ENCODE data around the gene TPBGL. TPM values are rescaled to one million over a fixed set of nuclear protein-coding genes. Genes with fewer than 3 reads are reported as not detected.
A peak's percentile ranks its signal among the peaks of the same experiment; 100 is the strongest.

TPBGL gene
- total and polyA plus RNA-seq, 4 donors, result 0.11 to 0.58 (median 0.33) TPM

DNA sequence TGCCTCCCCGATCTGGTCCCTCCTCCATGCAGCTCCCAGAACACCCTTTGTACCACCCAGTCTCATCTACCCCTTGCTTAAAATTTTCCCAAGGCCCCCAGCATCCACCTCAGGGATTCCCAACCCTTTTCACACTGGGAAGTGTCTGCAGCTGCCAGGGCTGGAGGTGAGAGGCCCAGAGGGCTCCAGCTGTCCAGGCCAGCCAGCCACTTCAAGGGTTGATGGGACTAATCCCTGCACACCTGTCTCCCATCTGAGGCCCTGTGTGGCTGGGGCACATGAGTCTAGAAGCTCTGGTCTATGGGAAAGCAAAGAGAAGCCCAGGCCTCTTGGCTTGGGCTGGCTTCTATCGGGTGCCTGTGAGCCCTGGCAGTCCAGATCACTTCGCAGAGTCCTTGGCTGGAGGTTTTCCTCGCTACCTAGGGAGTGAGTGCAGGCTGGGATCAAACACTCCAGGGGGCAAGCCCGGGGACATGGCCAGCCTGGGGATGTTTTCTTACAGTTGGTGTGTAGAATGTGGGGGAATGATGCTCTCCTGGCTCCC lies 41.1 kb upstream of the TPBGL start:
- ATAC-seq (ENCODE audit: insufficient read depth, low FRiP score) (no peak), DNase-seq (no peak)
- Histone ChIP-seq H3K9ac (ENCODE audit: insufficient read depth in 1 of 2, low read length in 2 of 2) (no peak overlapping the region), H3K36me3 (ENCODE audit: control insufficient read depth in 4 of 4, insufficient read depth in 4 of 4, low read length in 4 of 4) (peaks cover 0 to 21% (median 0%) of the 10 kb centered on the region in 4 donors), H3K27ac (ENCODE audit: low read depth in 1 of 2, low read length in 1 of 2) (no peak overlapping the region), H3K27me3 (ENCODE audit: control insufficient read depth in 3 of 3, insufficient read depth in 3 of 3, low read length in 2 of 3) (no peaks in the 10 kb centered on the region), H3K9me3 (ENCODE audit: control insufficient read depth in 4 of 4, insufficient read depth in 3 of 4, low read length in 3 of 4) (no peaks in the 10 kb centered on the region), H3K4me3 (no peak overlapping the region), H3K4me1 (ENCODE audit: control insufficient read depth in 5 of 5, insufficient read depth in 5 of 5, low read length in 5 of 5) (peaks cover 0 to 8% (median 0%) of the 10 kb centered on the region in 5 donors)
- TF ChIP-seq, protein P1, sequence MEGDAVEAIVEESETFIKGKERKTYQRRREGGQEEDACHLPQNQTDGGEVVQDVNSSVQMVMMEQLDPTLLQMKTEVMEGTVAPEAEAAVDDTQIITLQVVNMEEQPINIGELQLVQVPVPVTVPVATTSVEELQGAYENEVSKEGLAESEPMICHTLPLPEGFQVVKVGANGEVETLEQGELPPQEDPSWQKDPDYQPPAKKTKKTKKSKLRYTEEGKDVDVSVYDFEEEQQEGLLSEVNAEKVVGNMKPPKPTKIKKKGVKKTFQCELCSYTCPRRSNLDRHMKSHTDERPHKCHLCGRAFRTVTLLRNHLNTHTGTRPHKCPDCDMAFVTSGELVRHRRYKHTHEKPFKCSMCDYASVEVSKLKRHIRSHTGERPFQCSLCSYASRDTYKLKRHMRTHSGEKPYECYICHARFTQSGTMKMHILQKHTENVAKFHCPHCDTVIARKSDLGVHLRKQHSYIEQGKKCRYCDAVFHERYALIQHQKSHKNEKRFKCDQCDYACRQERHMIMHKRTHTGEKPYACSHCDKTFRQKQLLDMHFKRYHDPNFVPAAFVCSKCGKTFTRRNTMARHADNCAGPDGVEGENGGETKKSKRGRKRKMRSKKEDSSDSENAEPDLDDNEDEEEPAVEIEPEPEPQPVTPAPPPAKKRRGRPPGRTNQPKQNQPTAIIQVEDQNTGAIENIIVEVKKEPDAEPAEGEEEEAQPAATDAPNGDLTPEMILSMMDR (IDR thresholded peaks at IDR 0.05; ENCODE audit: control extremely low read depth, extremely low read depth), result no peak
- WGBS, 2 donors, result 84 to 92% methylated on average over 5 of the region's 5 CpGs

DNA sequence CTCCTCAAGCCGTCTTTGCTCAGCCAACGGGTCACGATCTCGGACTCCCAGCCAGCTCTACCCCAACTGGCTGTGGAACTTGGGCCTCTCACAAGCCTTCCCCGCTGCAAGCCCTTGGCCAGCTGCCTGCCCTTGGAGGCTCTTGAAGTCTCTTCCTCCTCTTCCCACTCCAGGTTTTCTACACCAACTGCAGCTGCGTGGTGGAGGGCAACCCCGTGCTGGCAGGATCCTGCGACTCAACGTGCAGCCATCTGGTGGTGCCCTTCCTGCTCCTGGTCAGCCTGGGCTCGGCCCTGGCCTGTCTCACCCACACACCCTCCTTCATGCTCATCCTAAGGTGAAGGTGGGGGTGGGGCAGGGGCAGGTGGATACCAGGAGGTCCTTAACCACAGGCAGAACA lies 40.5 kb upstream of the TPBGL start:
- 62 to 76% methylated on average over 10 of the region's 10 CpGs for WGBS, 2 donors
- Histone ChIP-seq H3K9me3 (ENCODE audit: control insufficient read depth in 4 of 4, insufficient read depth in 3 of 4, low read length in 3 of 4) (no peaks in the 10 kb centered on the region), H3K9ac (ENCODE audit: insufficient read depth in 1 of 2, low read length in 2 of 2) (no peak overlapping the region), H3K4me3 (no peak overlapping the region), H3K4me1 (ENCODE audit: control insufficient read depth in 5 of 5, insufficient read depth in 5 of 5, low read length in 5 of 5) (peaks cover 0 to 8% (median 0%) of the 10 kb centered on the region in 5 donors), H3K36me3 (ENCODE audit: control insufficient read depth in 4 of 4, insufficient read depth in 4 of 4, low read length in 4 of 4) (peaks cover 0 to 21% (median 0%) of the 10 kb centered on the region in 4 donors), H3K27ac (ENCODE audit: low read depth in 1 of 2, low read length in 1 of 2) (peak overlapping the region in 1 of 2 donors; percentile 27), H3K27me3 (ENCODE audit: control insufficient read depth in 3 of 3, insufficient read depth in 3 of 3, low read length in 2 of 3) (no peaks in the 10 kb centered on the region)
- DNase-seq, result no peak
- TF ChIP-seq, protein P1 (IDR thresholded peaks at IDR 0.05; ENCODE audit: control extremely low read depth, extremely low read depth), result no peak
- no peak for ATAC-seq (ENCODE audit: insufficient read depth, low FRiP score)

DNA sequence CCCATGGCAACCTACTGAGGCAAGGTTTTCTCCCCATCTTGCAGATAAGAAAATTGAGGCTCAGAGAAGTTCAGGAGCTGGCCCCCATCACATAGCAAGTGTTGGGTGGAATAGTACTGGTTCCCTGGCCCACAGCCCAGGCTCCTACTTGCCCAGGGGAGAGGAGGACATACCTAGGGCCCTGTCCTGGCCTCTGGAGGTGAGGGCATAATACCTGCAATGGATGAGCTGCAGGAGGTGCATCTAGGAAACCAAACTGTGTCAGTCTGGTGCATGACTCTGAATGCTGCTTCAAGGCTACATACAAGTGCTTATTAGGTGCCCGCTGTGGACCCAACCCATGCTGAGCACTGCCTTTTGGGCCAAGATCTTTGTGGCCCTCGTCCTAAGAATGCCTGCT lies 40.0 kb upstream of the TPBGL start:
- Histone ChIP-seq H3K9me3 (ENCODE audit: control insufficient read depth in 4 of 4, insufficient read depth in 3 of 4, low read length in 3 of 4) (no peaks in the 10 kb centered on the region), H3K27me3 (ENCODE audit: control insufficient read depth in 3 of 3, insufficient read depth in 3 of 3, low read length in 2 of 3) (no peaks in the 10 kb centered on the region), H3K9ac (ENCODE audit: insufficient read depth in 1 of 2, low read length in 2 of 2) (no peak overlapping the region), H3K4me3 (no peak overlapping the region), H3K36me3 (ENCODE audit: control insufficient read depth in 4 of 4, insufficient read depth in 4 of 4, low read length in 4 of 4) (peaks cover 0 to 21% (median 0%) of the 10 kb centered on the region in 4 donors), H3K4me1 (ENCODE audit: control insufficient read depth in 5 of 5, insufficient read depth in 5 of 5, low read length in 5 of 5) (peaks cover 0 to 4% (median 0%) of the 10 kb centered on the region in 5 donors), H3K27ac (ENCODE audit: low read depth in 1 of 2, low read length in 1 of 2) (no peak overlapping the region)
- DNase-seq, result no peak
- 87 to 97% methylated on average over 2 of the region's 2 CpGs for WGBS, 2 donors
- no peak for ATAC-seq (ENCODE audit: insufficient read depth, low FRiP score)
- TF ChIP-seq, protein P1 (IDR thresholded peaks at IDR 0.05; ENCODE audit: control extremely low read depth, extremely low read depth), result no peak

DNA sequence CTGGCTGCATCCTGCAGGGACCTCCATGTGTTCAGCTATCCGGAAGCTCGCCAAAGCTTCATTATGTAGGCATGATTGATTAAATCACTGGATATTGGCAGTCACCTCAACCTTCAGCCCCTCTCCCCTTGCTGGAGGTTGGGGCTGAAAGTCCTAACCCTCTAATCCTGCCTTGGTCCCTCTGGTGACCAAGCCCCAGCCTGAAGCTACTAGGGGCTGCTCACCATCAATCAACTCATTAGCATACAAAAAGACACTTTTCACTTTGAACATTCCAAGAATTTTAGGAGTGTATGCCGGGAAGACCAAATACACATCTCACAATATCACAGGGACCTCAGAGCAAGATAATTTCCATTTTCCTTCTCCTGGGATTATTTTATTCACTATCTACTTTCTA lies 38.8 kb upstream of the TPBGL start:
- WGBS, 2 donors, result 66 to 84% methylated on average over 3 of the region's 3 CpGs
- Histone ChIP-seq H3K4me1 (ENCODE audit: control insufficient read depth in 5 of 5, insufficient read depth in 5 of 5, low read length in 5 of 5) (peaks cover 0 to 3% (median 0%) of the 10 kb centered on the region in 5 donors), H3K9ac (ENCODE audit: insufficient read depth in 1 of 2, low read length in 2 of 2) (no peak overlapping the region), H3K4me3 (no peak overlapping the region), H3K9me3 (ENCODE audit: control insufficient read depth in 4 of 4, insufficient read depth in 3 of 4, low read length in 3 of 4) (no peaks in the 10 kb centered on the region), H3K36me3 (ENCODE audit: control insufficient read depth in 4 of 4, insufficient read depth in 4 of 4, low read length in 4 of 4) (peaks cover 0 to 24% (median 0%) of the 10 kb centered on the region in 4 donors), H3K27me3 (ENCODE audit: control insufficient read depth in 3 of 3, insufficient read depth in 3 of 3, low read length in 2 of 3) (no peaks in the 10 kb centered on the region), H3K27ac (ENCODE audit: low read depth in 1 of 2, low read length in 1 of 2) (no peak overlapping the region)
- TF ChIP-seq, protein P1 (IDR thresholded peaks at IDR 0.05; ENCODE audit: control extremely low read depth, extremely low read depth), result no peak
- no peak for DNase-seq
- ATAC-seq (ENCODE audit: insufficient read depth, low FRiP score), result no peak

Data from lung (tissue), 12 donors.